ENCODE data around the gene MACF1. TPM values are rescaled to one million over a fixed set of nuclear protein-coding genes. Genes with fewer than 3 reads are reported as not detected.
A peak's percentile ranks its signal among the peaks of the same experiment; 100 is the strongest.

Gene MACF1
- total RNA-seq, 2 experiments from 2014 or later: 248 to 252 TPM

DNA sequence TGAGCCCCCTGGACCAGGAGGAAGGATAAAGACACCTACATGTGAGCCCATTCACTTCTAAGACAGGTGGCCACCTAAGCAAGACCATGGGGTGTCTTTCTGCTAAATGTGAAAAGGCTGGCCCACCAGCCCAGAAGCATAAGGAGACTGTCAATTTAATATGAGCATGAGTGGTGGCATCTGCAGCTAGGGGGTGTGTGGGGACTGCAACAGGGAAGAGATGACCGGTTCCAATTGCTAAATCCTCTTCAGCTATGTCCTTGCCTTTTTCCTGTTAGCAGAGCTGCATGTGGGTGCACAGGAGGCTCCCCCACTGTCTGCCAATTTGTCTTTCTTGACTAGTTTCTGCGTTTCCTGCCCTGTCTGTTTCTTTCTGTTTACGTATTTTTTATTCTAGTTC is 264.7 kb downstream of the MACF1 start:
- CTCF ChIA-PET: no interaction called here
- POLR2A ChIA-PET: no interaction called here
- ATAC-seq (ENCODE audit: poor library complexity): no peak
- no peaks in the 10 kb centered on the region for H3K27me3 Mint-ChIP-seq
- no peaks in the 10 kb centered on the region for H3K9me3 ChIP-seq (ENCODE audit: control insufficient read depth in 1 of 2, insufficient read depth in 1 of 2, low read length in 2 of 2)
- peaks cover 78% of the 10 kb centered on the region for H3K36me3 ChIP-seq (ENCODE audit: insufficient read depth, low read length)
- no peaks in the 10 kb centered on the region for H3K4me1 ChIP-seq (ENCODE audit: insufficient read depth, low read length)
- TF ChIP-seq, protein P1, sequence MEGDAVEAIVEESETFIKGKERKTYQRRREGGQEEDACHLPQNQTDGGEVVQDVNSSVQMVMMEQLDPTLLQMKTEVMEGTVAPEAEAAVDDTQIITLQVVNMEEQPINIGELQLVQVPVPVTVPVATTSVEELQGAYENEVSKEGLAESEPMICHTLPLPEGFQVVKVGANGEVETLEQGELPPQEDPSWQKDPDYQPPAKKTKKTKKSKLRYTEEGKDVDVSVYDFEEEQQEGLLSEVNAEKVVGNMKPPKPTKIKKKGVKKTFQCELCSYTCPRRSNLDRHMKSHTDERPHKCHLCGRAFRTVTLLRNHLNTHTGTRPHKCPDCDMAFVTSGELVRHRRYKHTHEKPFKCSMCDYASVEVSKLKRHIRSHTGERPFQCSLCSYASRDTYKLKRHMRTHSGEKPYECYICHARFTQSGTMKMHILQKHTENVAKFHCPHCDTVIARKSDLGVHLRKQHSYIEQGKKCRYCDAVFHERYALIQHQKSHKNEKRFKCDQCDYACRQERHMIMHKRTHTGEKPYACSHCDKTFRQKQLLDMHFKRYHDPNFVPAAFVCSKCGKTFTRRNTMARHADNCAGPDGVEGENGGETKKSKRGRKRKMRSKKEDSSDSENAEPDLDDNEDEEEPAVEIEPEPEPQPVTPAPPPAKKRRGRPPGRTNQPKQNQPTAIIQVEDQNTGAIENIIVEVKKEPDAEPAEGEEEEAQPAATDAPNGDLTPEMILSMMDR (IDR thresholded peaks at IDR 0.05): no peak
- peaks cover 92% of the 10 kb centered on the region for H3K36me3 Mint-ChIP-seq (ENCODE audit: low read depth)
- no peaks in the 10 kb centered on the region for H3K4me1 Mint-ChIP-seq (ENCODE audit: low read depth)
- DNase-seq: no peak
- no peak overlapping the region for H3K27ac ChIP-seq (ENCODE audit: low read depth in 1 of 2, low read length in 2 of 2)
- H3K27ac Mint-ChIP-seq: peak overlapping the region; percentile 2
- intact Hi-C loops (cut with DNase I, micrococcal nuclease): no loop called here
- no peaks in the 10 kb centered on the region for H3K27me3 ChIP-seq (ENCODE audit: control insufficient read depth in 1 of 2, insufficient read depth in 2 of 2, low read length in 2 of 2)
- no peaks in the 10 kb centered on the region for H3K9me3 Mint-ChIP-seq
- no peak overlapping the region for H3K4me3 ChIP-seq (ENCODE audit: low read length)
- H3K4me3 Mint-ChIP-seq: no peak overlapping the region

DNA sequence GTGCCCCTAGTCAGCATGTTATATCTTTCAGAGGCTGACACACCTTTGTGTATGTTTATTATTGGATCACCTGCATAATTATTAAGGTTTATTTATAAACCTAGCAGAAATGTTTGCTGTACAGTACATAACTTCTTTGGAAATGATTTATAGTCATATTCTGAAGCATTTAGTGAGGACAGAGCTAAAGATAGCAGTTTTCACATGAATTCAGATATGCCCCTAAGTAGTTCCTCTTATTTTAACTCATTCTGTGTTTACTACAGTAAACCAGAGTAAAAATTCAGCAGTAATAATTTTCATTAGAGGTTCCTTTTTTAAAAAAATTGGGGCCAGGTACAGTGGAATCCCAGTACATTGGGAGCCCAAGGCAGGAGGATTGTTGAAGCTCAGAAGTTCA is 265.5 kb downstream of the MACF1 start:
- intact Hi-C loops (cut with DNase I, micrococcal nuclease): no loop called here
- CTCF ChIA-PET: no interaction called here
- H3K27me3 ChIP-seq (ENCODE audit: control insufficient read depth in 1 of 2, insufficient read depth in 2 of 2, low read length in 2 of 2): no peaks in the 10 kb centered on the region
- H3K27ac Mint-ChIP-seq: no peak overlapping the region
- no peak overlapping the region for H3K27ac ChIP-seq (ENCODE audit: low read depth in 1 of 2, low read length in 2 of 2)
- no peak for ATAC-seq (ENCODE audit: poor library complexity)
- no peak overlapping the region for H3K4me3 ChIP-seq (ENCODE audit: low read length)
- no peak for DNase-seq
- no peaks in the 10 kb centered on the region for H3K4me1 ChIP-seq (ENCODE audit: insufficient read depth, low read length)
- TF ChIP-seq, protein P1 (IDR thresholded peaks at IDR 0.05): no peak
- H3K9me3 Mint-ChIP-seq: no peaks in the 10 kb centered on the region
- peaks cover 77% of the 10 kb centered on the region for H3K36me3 ChIP-seq (ENCODE audit: insufficient read depth, low read length)
- peaks cover 88% of the 10 kb centered on the region for H3K36me3 Mint-ChIP-seq (ENCODE audit: low read depth)
- no peaks in the 10 kb centered on the region for H3K9me3 ChIP-seq (ENCODE audit: control insufficient read depth in 1 of 2, insufficient read depth in 1 of 2, low read length in 2 of 2)
- no peak overlapping the region for H3K4me3 Mint-ChIP-seq
- H3K27me3 Mint-ChIP-seq: no peaks in the 10 kb centered on the region
- POLR2A ChIA-PET: no interaction called here
- no peaks in the 10 kb centered on the region for H3K4me1 Mint-ChIP-seq (ENCODE audit: low read depth)

DNA sequence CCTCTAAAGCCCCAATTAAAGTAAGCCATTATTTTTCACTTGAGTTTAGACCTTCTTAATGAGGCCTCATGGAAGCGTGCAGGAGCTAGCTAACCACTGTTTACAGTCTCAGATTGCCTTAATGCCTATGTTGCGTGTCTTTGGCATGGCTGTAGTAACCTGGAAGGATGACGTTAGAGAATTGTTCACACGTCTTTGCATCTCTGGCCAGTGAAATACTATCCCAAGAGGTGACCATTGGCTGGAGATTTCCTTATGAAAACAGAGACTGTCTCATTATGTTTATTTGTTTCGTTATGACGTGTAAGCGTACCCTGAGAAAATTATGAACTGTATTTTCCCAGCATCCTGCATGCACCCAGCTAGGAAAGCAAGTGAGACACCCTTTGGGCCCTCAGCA is 268.3 kb downstream of the MACF1 start:
- ChIA-PET POLR2A (no interaction called here), CTCF (no interaction called here)
- H3K4me1 Mint-ChIP-seq (ENCODE audit: low read depth): no peaks in the 10 kb centered on the region
- peaks cover 80% of the 10 kb centered on the region for H3K36me3 Mint-ChIP-seq (ENCODE audit: low read depth)
- peaks cover 64% of the 10 kb centered on the region for H3K36me3 ChIP-seq (ENCODE audit: insufficient read depth, low read length)
- no peaks in the 10 kb centered on the region for H3K27me3 Mint-ChIP-seq
- no peaks in the 10 kb centered on the region for H3K9me3 Mint-ChIP-seq
- H3K27me3 ChIP-seq (ENCODE audit: control insufficient read depth in 1 of 2, insufficient read depth in 2 of 2, low read length in 2 of 2): no peaks in the 10 kb centered on the region
- H3K9me3 ChIP-seq (ENCODE audit: control insufficient read depth in 1 of 2, insufficient read depth in 1 of 2, low read length in 2 of 2): no peaks in the 10 kb centered on the region
- H3K4me3 ChIP-seq (ENCODE audit: low read length): no peak overlapping the region
- H3K27ac ChIP-seq (ENCODE audit: low read depth in 1 of 2, low read length in 2 of 2): no peak overlapping the region
- intact Hi-C loops (cut with DNase I, micrococcal nuclease): no loop called here
- H3K27ac Mint-ChIP-seq: no peak overlapping the region
- H3K4me1 ChIP-seq (ENCODE audit: insufficient read depth, low read length): no peaks in the 10 kb centered on the region
- H3K4me3 Mint-ChIP-seq: no peak overlapping the region
- TF ChIP-seq, protein P1 (IDR thresholded peaks at IDR 0.05): no peak
- DNase-seq (no peak), ATAC-seq (ENCODE audit: poor library complexity) (no peak)
